Activated T-helper 1 cell treated with anti-CD3 and anti-CD28 coated beads, Interleukin-12 subunit alpha, Interleukin-12 subunit beta, Interleukin-2, Interleukin-4 antibody, amounts not matched to agents 30 ng/mL and 10 ng/mL and 1 ng/mL, durations not matched to agents 14 hours and 24 hours and 36 hours (primary cell): ENCODE measurements around the gene RFX3. TPM values are rescaled to one million over a fixed set of nuclear protein-coding genes. Genes with fewer than 3 reads are reported as not detected.
"Not testable (repeated sequence)": the region's sequence is repeated elsewhere in the genome, so short reads cannot be mapped to it uniquely, and the experiment has no call there.

Experiments used
- DNase-seq: peaks from one replicate; pipeline ENCODE4 v3.0.0; 2021; ENCODE audit warnings: low spot score
- H3K27ac Mint-ChIP-seq: one replicate; pipeline ENCODE4 v1.8.0; 2021; ENCODE audit warnings: mild to moderate bottlenecking, mixed read lengths
- H3K27me3 Mint-ChIP-seq: one replicate; pipeline ENCODE4 v1.8.0; 2022; ENCODE audit warnings: mild to moderate bottlenecking, moderate library complexity, mixed read lengths; ENCODE audit not compliant: insufficient read depth
- H3K36me3 Mint-ChIP-seq: one replicate; pipeline ENCODE4 v1.8.0; 2021; ENCODE audit warnings: low read depth, mixed read lengths
- H3K4me1 Mint-ChIP-seq: one replicate; pipeline ENCODE4 v1.8.0; 2021; ENCODE audit warnings: low read depth, mixed read lengths
- H3K4me3 Mint-ChIP-seq: one replicate; pipeline ENCODE4 v1.8.0; 2021; ENCODE audit warnings: mild to moderate bottlenecking, moderate library complexity, mixed read lengths
- H3K9me3 Mint-ChIP-seq: one replicate; pipeline ENCODE4 v1.8.0; 2021; ENCODE audit warnings: mixed read lengths
- intact Hi-C: fragments of 100-400 bp; cut with micrococcal nuclease; formaldehyde crosslinking; loops from one replicate; pipeline ENCODE4 v1.15.1; 2024
- total RNA-seq: library from RNA; stranded (reverse); gene quantifications from 2 replicates; pipeline ENCODE4 v1.2.3, GENCODE V29; 2022

Gene RFX3
- total RNA-seq, 1 donor from 2014 or later, result 11.3 TPM

DNA sequence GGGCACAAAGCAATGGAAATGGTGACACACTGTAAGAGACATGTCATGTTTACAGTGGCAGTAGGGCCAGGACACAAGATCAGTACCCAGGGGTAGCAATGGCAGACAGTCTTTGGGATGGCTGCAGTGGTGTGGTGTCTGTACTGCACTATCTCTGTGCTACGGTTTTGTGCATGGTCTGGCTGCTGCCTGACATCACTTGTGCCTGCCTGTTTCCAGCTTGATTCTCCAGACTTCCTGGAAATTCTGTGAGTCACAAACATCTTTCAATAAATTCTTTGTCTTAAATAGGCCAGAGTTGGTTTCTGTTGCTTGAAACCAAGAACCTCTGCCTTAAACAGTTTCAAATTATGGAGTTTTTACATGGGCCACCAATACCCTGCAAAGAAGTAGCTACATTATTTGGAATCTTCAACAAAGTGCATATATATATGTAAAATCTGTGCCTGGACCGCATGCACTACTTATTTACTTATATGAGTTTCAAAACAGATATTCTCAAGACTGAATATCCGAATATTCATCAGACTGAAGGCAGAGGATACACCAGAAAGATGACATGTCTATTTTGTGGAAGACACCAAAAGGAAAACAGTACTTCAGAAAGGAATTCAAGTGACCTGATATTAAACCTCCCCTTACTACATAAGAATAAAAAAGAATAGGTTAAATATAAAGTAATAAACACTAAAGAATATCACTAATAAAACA lies 188.1 kb downstream of the RFX3 start:
- Mint-ChIP-seq H3K36me3 (no peaks in the 10 kb centered on the region), H3K27me3 (no peaks in the 10 kb centered on the region), H3K27ac (peak overlapping the region; percentile 1), H3K4me3 (no peak overlapping the region), H3K4me1 (peaks cover 28% of the 10 kb centered on the region), H3K9me3 (no peaks in the 10 kb centered on the region)
- intact Hi-C loops, result loop anchor here (5.0 kb wide), 1 partner anchor 680 kb away; no protein-coding TSS in a partner anchor
- DNase-seq, result no peak

DNA sequence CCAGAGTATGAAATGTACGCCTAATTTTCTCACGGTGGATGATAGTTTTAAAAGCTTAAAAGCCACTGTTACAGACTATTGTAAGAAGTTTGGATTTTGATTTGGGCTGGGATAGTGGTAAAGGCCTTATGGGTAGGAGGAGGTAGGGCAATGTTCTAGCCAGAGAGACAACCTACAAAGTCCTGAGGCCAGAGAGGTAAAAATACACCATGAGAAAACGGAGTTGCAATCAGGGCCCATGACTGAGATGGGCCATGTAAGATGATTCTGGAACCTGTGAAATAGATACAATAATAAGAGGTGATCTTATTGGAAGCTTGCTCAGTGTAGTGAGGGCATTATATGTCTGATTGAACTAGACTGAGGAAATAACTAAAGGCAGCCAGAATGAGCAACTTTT lies 188.8 kb downstream of the RFX3 start:
- H3K27me3 Mint-ChIP-seq, result no peaks in the 10 kb centered on the region
- H3K9me3 Mint-ChIP-seq, result no peaks in the 10 kb centered on the region
- H3K36me3 Mint-ChIP-seq, result no peaks in the 10 kb centered on the region
- H3K4me3 Mint-ChIP-seq, result no peak overlapping the region
- intact Hi-C loops, result loop anchor here (5.0 kb wide), 1 partner anchor 680 kb away; no protein-coding TSS in a partner anchor
- peak overlapping the region; percentile 1 for H3K27ac Mint-ChIP-seq
- DNase-seq, result no peak
- peaks cover 22% of the 10 kb centered on the region for H3K4me1 Mint-ChIP-seq

DNA sequence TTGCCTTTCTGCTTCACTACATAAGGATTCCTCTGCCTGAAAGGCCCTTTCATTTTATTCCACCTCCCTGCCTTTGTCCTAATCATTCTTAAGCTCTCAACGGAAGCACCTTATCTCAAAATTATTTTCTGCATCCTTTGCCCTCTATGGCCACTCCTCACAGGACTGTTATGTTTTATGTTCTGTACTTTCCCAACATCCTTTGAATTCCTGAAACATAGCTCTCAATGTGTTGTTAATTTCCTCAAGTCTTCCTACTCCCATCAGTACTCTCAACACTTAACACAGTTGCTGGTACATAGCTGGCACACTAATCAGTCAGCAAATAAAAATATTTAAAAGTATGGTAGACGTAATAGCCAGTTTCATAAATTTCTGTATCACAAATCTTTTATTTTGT lies 193.0 kb downstream of the RFX3 start:
- no peaks in the 10 kb centered on the region for H3K27me3 Mint-ChIP-seq
- intact Hi-C loops, result loop anchor here (1.0 kb wide), 1 partner anchor 108 kb away; no protein-coding TSS in a partner anchor
- no peak overlapping the region for H3K4me3 Mint-ChIP-seq
- H3K36me3 Mint-ChIP-seq, result no peaks in the 10 kb centered on the region
- no peak for DNase-seq
- peaks cover 8% of the 10 kb centered on the region for H3K4me1 Mint-ChIP-seq
- H3K27ac Mint-ChIP-seq, result no peak overlapping the region
- no peaks in the 10 kb centered on the region for H3K9me3 Mint-ChIP-seq

DNA sequence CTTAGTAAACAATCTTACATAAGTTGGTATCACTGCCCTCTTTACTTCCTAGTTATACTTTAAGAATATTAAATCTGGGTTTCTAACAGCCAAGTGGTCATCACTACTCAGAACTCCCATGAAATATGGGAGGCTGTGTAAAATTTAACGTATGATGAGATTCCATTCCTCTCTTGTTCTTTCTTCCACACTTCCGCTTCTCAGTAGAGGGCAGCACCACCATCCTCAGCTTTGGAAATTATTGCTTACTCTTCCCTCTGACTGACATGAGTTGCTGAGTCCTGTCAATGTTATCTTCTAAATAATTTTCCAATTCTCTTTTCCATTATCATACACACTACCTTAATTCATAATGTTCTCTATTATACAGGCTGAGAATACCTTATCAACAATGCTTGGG lies 194.0 kb downstream of the RFX3 start:
- DNase-seq, result no peak
- no peaks in the 10 kb centered on the region for H3K36me3 Mint-ChIP-seq
- no peaks in the 10 kb centered on the region for H3K4me1 Mint-ChIP-seq
- H3K27ac Mint-ChIP-seq, result no peak overlapping the region
- H3K9me3 Mint-ChIP-seq, result no peaks in the 10 kb centered on the region
- no peaks in the 10 kb centered on the region for H3K27me3 Mint-ChIP-seq
- no peak overlapping the region for H3K4me3 Mint-ChIP-seq
- intact Hi-C loops, result loop anchor here (1.0 kb wide), 1 partner anchor 110 kb away; no protein-coding TSS in a partner anchor

DNA sequence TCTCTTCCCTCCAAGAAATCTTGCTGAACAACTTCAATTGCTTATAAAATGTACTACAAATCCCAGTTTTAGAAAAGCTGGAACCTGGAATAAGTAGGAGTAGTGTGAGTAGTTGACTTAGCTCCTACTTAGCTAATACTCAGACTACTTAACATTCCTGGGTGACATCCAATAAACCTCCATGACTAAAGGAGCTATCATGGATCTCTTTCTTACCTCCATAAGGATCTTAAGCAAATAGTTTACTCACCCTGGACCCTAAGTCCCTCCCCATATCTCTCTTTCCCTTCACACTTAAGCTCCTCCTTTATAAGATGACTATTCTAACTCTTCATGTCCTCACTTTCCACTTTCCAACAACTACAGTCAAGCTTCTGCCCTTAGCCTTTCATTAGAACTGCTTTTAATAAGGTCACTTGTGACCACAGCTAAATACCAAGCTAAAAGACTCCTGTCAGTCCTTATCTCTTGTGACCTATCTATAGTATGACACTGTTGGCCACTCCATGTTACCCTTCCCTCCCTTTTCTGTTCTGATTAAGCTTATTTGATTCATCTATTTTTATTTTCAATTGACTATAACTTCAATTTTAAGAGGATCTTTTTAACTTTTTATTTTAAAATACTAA lies 194.9 kb downstream of the RFX3 start:
- Mint-ChIP-seq H3K27me3 (no peaks in the 10 kb centered on the region), H3K27ac (no peak overlapping the region), H3K4me1 (no peaks in the 10 kb centered on the region), H3K36me3 (no peaks in the 10 kb centered on the region), H3K4me3 (no peak overlapping the region), H3K9me3 (no peaks in the 10 kb centered on the region)
- intact Hi-C loops, result no loop called here
- DNase-seq, result no peak

DNA sequence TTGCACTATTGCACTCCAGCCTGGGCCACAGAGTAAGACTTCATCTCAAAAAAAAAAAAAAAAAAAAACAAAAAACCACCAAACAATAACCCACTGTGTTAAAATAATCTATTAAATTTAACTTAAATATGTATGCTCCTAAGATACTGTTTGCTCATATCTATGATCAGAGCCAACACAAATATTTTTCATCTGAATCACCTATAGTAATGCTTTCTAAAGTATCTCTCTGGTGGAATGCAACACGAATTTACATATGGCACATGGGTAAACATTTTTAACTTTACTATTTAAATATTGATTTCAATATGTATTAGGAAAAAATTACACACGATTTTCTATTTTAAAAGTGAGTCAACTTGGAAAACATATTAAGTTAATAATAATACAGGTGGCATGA lies 196.4 kb downstream of the RFX3 start:
- no peak overlapping the region for H3K4me3 Mint-ChIP-seq
- no peaks in the 10 kb centered on the region for H3K27me3 Mint-ChIP-seq
- intact Hi-C loops, result no loop called here
- DNase-seq, result no peak
- no peak overlapping the region for H3K27ac Mint-ChIP-seq
- H3K9me3 Mint-ChIP-seq, result no peaks in the 10 kb centered on the region
- no peaks in the 10 kb centered on the region for H3K4me1 Mint-ChIP-seq
- H3K36me3 Mint-ChIP-seq, result no peaks in the 10 kb centered on the region

DNA sequence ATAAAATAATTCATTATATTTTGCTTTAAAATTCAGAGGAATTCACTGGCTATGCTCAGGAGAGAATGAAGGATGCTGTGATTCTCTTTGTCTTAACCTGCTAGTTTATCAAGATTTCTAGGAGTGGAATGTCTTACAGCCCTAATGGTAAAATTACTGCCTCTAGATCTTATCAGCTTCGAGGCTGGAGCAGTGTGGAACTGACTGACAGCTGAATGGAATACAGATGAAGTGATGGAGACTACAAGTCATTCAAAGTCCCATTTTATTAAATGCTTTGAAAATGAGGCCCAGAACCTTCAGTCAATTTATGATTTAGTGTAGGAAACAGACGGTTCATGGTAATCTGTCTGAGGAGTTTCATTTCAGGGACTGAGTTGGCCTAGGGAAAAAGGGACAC lies 202.1 kb downstream of the RFX3 start:
- DNase-seq, result no peak
- Mint-ChIP-seq H3K4me1 (no peaks in the 10 kb centered on the region), H3K27me3 (no peaks in the 10 kb centered on the region), H3K4me3 (no peak overlapping the region), H3K9me3 (no peaks in the 10 kb centered on the region), H3K27ac (no peak overlapping the region), H3K36me3 (no peaks in the 10 kb centered on the region)
- intact Hi-C loops, result no loop called here

DNA sequence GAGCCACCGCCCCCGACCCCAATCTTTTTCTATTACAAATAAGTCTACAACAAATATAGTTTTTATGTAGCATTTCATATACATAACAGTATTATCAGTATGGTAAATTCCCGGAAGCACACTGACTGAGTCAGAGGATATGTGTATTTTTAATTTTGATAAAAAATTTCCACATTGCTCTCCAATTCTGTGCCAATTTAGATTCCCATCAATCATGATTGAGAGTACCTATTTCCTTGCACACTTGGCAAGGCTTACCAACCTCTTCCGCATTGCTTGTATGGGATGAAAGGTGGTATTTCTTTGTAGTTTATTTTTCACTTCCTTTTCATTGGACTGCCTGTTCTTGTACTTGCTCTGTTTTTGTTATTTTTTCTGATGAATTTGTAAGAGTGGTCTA lies 204.6 kb downstream of the RFX3 start:
- intact Hi-C loops, result no loop called here
- no peak for DNase-seq
- H3K9me3 Mint-ChIP-seq, result no peaks in the 10 kb centered on the region
- H3K4me3 Mint-ChIP-seq, result no peak overlapping the region
- no peaks in the 10 kb centered on the region for H3K4me1 Mint-ChIP-seq
- no peaks in the 10 kb centered on the region for H3K27me3 Mint-ChIP-seq
- H3K27ac Mint-ChIP-seq, result no peak overlapping the region
- no peaks in the 10 kb centered on the region for H3K36me3 Mint-ChIP-seq

DNA sequence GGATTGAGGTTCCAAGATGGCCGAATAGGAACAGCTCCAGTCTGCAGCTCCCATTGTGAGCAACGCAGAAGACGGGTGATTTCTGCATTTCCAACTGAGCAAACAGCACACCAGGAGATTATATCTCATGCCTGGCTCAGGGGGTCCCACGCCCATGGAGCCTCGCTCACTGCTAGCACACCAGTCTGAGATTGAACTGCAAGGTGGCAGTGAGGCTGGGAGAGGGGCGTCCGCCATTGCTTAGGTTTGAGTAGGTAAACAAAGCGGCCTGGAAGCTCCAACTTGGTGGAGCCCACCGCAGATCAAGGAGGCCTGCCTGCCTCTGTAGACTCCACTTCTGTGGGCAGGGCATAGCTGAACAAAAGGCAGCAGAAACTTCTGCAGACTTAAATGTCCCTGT lies 213.2 kb downstream of the RFX3 start:
- H3K36me3 Mint-ChIP-seq, H3K27ac Mint-ChIP-seq, H3K4me3 Mint-ChIP-seq, H3K4me1 Mint-ChIP-seq, H3K27me3 Mint-ChIP-seq, DNase-seq, intact Hi-C loops, H3K9me3 Mint-ChIP-seq: not testable (repeated sequence)

DNA sequence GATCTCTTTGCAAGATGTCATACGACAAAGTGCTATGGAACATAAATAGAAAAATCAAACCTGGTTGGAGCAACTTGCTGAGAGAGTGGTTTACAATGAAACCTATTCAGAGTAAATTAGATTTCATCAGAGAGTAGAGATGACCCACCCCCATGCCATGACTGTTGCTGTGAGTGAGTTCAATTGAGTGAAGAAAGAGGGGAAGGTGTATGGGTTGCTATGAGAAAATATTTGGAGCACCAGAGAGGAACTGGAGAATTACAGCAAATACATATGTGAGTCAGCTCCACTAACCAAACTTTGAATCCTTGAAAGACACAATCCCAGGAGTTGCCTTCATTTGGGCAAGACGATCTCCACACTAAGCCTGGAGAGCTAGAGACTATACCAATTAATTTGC lies 217.2 kb downstream of the RFX3 start:
- intact Hi-C loops, result no loop called here
- no peak overlapping the region for H3K27ac Mint-ChIP-seq
- H3K9me3 Mint-ChIP-seq, result peaks cover 12% of the 10 kb centered on the region
- peaks cover 6% of the 10 kb centered on the region for H3K4me1 Mint-ChIP-seq
- H3K36me3 Mint-ChIP-seq, result peaks cover 10% of the 10 kb centered on the region
- no peaks in the 10 kb centered on the region for H3K27me3 Mint-ChIP-seq
- H3K4me3 Mint-ChIP-seq, result no peak overlapping the region
- no peak for DNase-seq

DNA sequence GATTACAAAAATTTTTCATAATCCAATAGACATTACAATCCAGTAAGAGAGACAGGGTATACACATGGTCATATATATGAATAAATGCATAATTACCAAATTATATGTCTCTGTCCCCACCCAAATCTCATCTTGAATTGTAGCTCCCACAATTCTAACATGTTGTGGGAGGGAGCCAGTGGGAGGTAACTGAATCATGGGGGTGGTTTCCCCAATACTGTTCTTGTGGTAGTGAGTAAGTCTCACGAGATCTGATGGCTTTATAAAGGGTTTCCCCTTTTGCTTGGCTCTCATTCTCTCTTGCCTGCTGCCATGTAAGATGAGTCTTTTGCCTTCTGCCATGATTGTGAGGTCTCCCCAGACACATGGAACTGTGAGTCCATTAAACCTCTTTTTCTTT lies 221.4 kb downstream of the RFX3 start:
- intact Hi-C loops, DNase-seq, H3K4me3 Mint-ChIP-seq, H3K27me3 Mint-ChIP-seq, H3K4me1 Mint-ChIP-seq: not testable (repeated sequence)
- Mint-ChIP-seq H3K36me3 (peaks cover 10% of the 10 kb centered on the region), H3K27ac (peak overlapping the region; percentile 31), H3K9me3 (peaks cover 12% of the 10 kb centered on the region)

DNA sequence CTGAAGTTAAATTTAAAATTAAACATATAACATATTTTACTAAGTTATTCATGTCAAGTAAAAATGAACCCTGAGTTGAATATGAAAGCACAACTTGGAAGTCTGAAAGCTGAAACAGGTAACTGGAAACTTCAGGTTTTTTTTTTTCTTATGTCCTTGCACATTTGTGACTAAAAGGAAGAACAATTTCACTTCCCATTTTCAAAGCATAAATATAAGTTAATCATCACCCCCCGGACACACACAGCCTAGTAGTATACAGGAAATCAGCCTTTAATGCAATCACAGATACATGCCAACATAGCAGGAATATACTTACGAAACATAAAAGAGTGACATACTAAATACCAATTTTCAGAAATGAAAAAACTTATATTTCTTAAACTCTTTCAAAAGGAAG lies 225.9 kb downstream of the RFX3 start:
- Mint-ChIP-seq H3K4me3 (no peak overlapping the region), H3K4me1 (peaks cover 6% of the 10 kb centered on the region)

DNA sequence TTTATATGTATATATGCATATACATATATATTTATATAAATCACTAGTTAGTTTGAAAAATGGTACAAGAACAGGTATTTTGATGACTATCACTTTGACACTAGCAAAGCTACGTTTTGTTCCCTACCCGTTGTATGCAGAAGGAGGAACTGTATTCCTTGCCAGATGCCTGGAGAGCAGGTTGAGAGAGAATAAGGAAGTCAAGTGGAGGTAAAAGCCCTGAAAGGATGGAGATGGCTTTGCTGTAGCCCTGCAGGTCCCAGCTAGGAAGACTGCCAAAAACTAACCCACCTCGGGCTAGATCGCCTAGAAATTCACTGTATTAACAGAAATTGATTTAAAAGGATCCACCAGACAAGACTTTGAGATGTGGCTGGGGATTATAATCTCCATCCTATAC lies 229.3 kb downstream of the RFX3 start:
- DNase-seq, result no peak
- no peaks in the 10 kb centered on the region for H3K27me3 Mint-ChIP-seq

More for the DNA sequence above, 225.9 kb downstream of the RFX3 start:
- Mint-ChIP-seq H3K36me3 (peaks cover 2% of the 10 kb centered on the region), H3K27ac (no peak overlapping the region), H3K9me3 (peaks cover 5% of the 10 kb centered on the region), H3K27me3 (no peaks in the 10 kb centered on the region)
- DNase-seq, result no peak
- intact Hi-C loops, result loop anchor here (5.0 kb wide), 1 partner anchor 87 kb away; no protein-coding TSS in a partner anchor

More for the DNA sequence above, 229.3 kb downstream of the RFX3 start:
- intact Hi-C loops, result loop anchor here (5.0 kb wide), 1 partner anchor 91 kb away; no protein-coding TSS in a partner anchor
- Mint-ChIP-seq H3K4me3 (no peak overlapping the region), H3K4me1 (no peaks in the 10 kb centered on the region), H3K36me3 (peaks cover 2% of the 10 kb centered on the region), H3K9me3 (no peaks in the 10 kb centered on the region), H3K27ac (no peak overlapping the region)
